Tibial nerve (tissue), 3 donors: ENCODE data around the gene RPL29.

Source experiments
- CTCF ChIP-seq, 5 experiments: fragments of 200-600 bp in 3 of 5; fragments of 450-650 bp in 2 of 5; sonication (generic) in 3 of 5; IDR thresholded peaks; one replicate each; pipeline ENCODE4 v1.5.1; 2016 to 2019; ENCODE audit warnings: antibody characterized with exemption in 5 of 5, mild to moderate bottlenecking in 3 of 5, moderate library complexity in 2 of 5
- POLR2A ChIP-seq, 2 donors: fragments of 450-650 bp; IDR thresholded peaks; one replicate each; pipeline ENCODE4 v1.6.1; 2017; ENCODE audit warnings: antibody characterized with exemption in 2 of 2, mild to moderate bottlenecking in 2 of 2, moderate library complexity in 2 of 2

GRCh38 chr3:51966486-51966885 is 29.2 kb downstream of the RPL29 start:
- no peak for TF ChIP-seq CTCF (IDR thresholded peaks at IDR 0.05)
- TF ChIP-seq POLR2A (IDR thresholded peaks at IDR 0.05): no peak
